Stimulated activated naive B cell treated with anti-CD40 and anti-IgM and Interleukin-4, amounts not matched to agents 10 μg/mL and 1 μg/mL and 100 μg/mL, for 72 hours (primary cell): Measurements from ENCODE around the gene ANKHD1.

Experiments used
- ATAC-seq, 2 donors: fragments of 150-1000 bp; cut with Tn5 transposase; replicated peaks; 2 replicates each; pipeline ENCODE4 v1.10.0; 2021; ENCODE audit warnings: moderate library complexity in 1 of 2
- DNase-seq: peaks from one replicate; pipeline ENCODE4 v3.0.0; 2021
- H3K27ac Mint-ChIP-seq: one replicate; pipeline ENCODE4 v1.8.0; 2022; ENCODE audit warnings: mild to moderate bottlenecking, mixed read lengths
- H3K27me3 Mint-ChIP-seq, 2 donors: one replicate each; pipeline ENCODE4 v1.8.0; 2022; ENCODE audit warnings: mixed read lengths in 2 of 2
- H3K36me3 Mint-ChIP-seq, 2 donors: one replicate each; pipeline ENCODE4 v1.8.0; 2022; ENCODE audit warnings: mixed read lengths in 2 of 2, mild to moderate bottlenecking in 1 of 2
- H3K4me1 Mint-ChIP-seq, 2 donors: one replicate each; pipeline ENCODE4 v1.8.0; 2022; ENCODE audit warnings: mixed read lengths in 2 of 2, mild to moderate bottlenecking in 1 of 2
- H3K4me3 Mint-ChIP-seq, 2 donors: one replicate each; pipeline ENCODE4 v1.8.0; 2022; ENCODE audit warnings: mild to moderate bottlenecking in 2 of 2, mixed read lengths in 2 of 2, moderate library complexity in 1 of 2
- H3K9me3 Mint-ChIP-seq, 2 donors: one replicate each; pipeline ENCODE4 v1.8.0; 2022; ENCODE audit warnings: mixed read lengths in 2 of 2, mild to moderate bottlenecking in 1 of 2

ANKHD1 gene

GRCh38 chr5:140365282-140365681 is 36.4 kb upstream of the ANKHD1 start:
- ATAC-seq = no peak
- H3K36me3 Mint-ChIP-seq = no peaks in the 10 kb centered on the region
- no peaks in the 10 kb centered on the region for H3K27me3 Mint-ChIP-seq
- no peaks in the 10 kb centered on the region for H3K9me3 Mint-ChIP-seq
- no peak for DNase-seq
- no peak overlapping the region for H3K27ac Mint-ChIP-seq
- H3K4me1 Mint-ChIP-seq = peaks cover 5 to 12% of the 10 kb centered on the region in 2 donors
- H3K4me3 Mint-ChIP-seq = no peak overlapping the region

- H3K36me3 Mint-ChIP-seq = no peaks in the 10 kb centered on the region
- DNase-seq (no peak), ATAC-seq (no peak)
- H3K4me1 Mint-ChIP-seq = peaks cover 5 to 12% of the 10 kb centered on the region in 2 donors
- H3K27me3 Mint-ChIP-seq = no peaks in the 10 kb centered on the region
- H3K27ac Mint-ChIP-seq = no peak overlapping the region
- no peak overlapping the region for H3K4me3 Mint-ChIP-seq
- no peaks in the 10 kb centered on the region for H3K9me3 Mint-ChIP-seq
Measured at GRCh38 chr5:140365941-140366340, 35.7 kb upstream of the ANKHD1 start.

- DNase-seq (no peak), ATAC-seq (no peak)
- Mint-ChIP-seq H3K4me3 (no peak overlapping the region), H3K27ac (no peak overlapping the region), H3K27me3 (no peaks in the 10 kb centered on the region), H3K9me3 (no peaks in the 10 kb centered on the region), H3K4me1 (peaks cover 5 to 12% of the 10 kb centered on the region in 2 donors), H3K36me3 (no peaks in the 10 kb centered on the region)
Measured at GRCh38 chr5:140366589-140367255, 34.9 kb upstream of the ANKHD1 start.

DNA sequence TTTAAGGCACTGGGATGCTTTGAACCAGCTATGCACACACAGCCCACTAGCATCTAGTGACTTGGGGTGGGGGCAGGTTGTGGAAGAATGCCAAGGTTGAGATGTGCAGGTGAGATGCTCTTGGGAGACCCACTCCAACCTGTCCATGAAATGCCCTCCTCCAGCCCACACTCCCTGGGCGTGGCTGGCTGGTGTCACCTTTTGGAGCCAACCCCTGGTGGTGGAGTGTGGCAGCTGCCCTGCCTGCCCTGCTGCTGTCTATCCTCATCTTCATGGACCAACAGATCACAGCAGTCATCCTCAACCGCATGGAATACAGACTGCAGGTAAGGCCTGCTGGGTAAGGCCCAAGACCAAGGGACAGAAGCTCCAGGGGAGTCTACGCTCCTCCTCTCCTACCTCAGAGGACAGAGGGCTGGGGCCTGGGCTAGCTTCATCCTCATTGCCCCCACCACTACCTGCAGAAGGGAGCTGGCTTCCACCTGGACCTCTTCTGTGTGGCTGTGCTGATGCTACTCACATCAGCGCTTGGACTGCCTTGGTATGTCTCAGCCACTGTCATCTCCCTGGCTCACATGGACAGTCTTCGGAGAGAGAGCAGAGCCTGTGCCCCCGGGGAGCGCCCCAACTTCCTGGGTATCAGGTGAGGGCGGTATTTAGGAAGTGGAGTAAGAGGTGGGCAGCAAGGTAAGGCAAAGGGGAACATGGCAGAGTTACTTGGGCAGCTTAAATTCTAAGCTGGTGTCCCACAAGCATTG is 34.2 kb upstream of the ANKHD1 start:
- no peak overlapping the region for H3K27ac Mint-ChIP-seq
- H3K4me1 Mint-ChIP-seq = peaks cover 5 to 12% of the 10 kb centered on the region in 2 donors
- no peaks in the 10 kb centered on the region for H3K27me3 Mint-ChIP-seq
- no peaks in the 10 kb centered on the region for H3K36me3 Mint-ChIP-seq
- H3K9me3 Mint-ChIP-seq = no peaks in the 10 kb centered on the region
- H3K4me3 Mint-ChIP-seq = no peak overlapping the region
- DNase-seq (no peak), ATAC-seq (no peak)

DNA sequence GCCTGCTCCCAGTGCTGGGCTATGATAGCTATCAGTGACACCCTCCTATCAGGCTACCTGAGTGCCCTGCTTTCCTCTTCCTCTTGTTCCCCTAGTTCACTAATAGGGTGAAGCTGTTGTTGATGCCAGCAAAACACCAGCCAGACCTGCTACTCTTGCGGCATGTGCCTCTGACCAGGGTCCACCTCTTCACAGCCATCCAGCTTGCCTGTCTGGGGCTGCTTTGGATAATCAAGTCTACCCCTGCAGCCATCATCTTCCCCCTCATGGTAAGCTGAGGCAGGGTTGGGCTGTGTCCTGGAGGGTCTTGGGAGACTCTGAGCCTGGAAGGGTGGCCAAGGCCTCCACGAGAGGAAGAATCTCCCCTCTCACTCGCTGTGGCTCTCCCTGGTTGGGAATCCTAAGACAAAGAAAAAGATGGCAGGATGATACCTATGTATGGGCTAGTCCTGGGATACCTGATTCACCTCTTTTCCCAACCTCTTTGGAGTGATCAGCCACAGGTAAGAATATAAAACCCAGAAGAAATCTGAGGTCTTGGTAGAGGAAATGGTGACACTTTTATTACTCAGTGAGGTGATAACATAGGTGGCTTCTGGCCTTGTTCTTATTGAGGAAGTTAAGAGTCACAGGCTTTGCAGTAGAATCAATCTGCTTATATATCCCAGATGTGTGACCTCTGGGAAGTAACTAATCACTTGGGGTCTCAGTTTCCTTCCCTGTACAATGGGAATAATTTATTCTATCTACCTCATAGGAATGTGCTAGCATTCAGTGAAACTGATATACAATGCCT is 30.1 kb upstream of the ANKHD1 start:
- Mint-ChIP-seq H3K27ac (no peak overlapping the region), H3K27me3 (no peaks in the 10 kb centered on the region), H3K4me3 (no peak overlapping the region), H3K9me3 (no peaks in the 10 kb centered on the region), H3K36me3 (no peaks in the 10 kb centered on the region), H3K4me1 (peaks cover 5 to 11% of the 10 kb centered on the region in 2 donors)
- DNase-seq (no peak), ATAC-seq (no peak)

DNA sequence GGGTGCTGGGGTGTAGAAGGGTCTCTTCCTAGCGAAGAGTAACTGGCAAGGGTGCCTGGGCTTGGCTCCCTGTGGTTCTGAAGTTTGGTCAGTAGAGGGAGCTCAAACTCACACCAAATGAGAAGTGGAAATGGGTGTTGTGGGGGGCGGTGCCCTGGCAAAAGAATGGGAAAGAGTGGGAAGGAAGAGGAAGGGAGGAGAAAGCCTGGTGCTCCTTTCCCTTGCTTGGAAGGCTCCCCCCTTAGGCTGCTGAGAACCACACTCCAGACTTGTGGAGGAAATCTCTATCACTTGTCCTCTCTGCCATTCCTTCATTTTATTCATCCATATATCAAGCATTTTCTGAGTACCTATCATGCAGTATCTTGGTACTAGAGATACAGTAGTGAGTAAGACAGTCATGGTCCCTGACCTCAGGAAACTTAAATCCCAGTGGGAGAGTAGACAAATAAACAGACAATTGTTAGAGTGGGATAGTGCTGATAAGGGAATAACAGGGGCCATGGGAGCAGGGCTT is 28.6 kb upstream of the ANKHD1 start:
- peaks cover 5 to 7% of the 10 kb centered on the region in 2 donors for H3K4me1 Mint-ChIP-seq
- no peaks in the 10 kb centered on the region for H3K9me3 Mint-ChIP-seq
- DNase-seq (peak; percentile 14), ATAC-seq (no peak)
- no peak overlapping the region for H3K4me3 Mint-ChIP-seq
- H3K36me3 Mint-ChIP-seq = no peaks in the 10 kb centered on the region
- no peak overlapping the region for H3K27ac Mint-ChIP-seq
- no peaks in the 10 kb centered on the region for H3K27me3 Mint-ChIP-seq

DNA sequence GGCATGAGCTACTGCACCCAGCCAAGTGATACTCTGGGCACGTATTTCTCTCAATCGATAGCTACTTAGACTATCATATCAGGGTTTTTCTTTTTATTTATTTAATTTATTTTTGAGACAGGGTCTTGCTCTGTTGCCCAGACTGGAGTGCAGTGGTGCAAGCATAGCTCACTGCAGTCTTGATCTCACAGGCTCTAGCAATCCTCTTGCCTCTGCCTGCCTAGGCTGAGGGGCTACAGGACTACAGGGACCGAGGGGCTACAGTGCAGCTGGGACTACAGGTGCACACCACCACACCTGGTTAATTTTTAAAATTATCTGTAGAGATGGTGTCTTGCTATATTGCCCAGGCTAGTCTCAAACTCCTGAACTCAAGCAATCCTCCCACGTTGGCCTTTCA is 20.3 kb upstream of the ANKHD1 start:
- Mint-ChIP-seq H3K36me3 (no peaks in the 10 kb centered on the region), H3K9me3 (peaks cover 0 to 2% of the 10 kb centered on the region in 2 donors), H3K27me3 (no peaks in the 10 kb centered on the region), H3K4me3 (no peak overlapping the region), H3K27ac (no peak overlapping the region), H3K4me1 (peaks cover 3 to 6% of the 10 kb centered on the region in 2 donors)
- ATAC-seq = no peak
- DNase-seq = no peak

GRCh38 chr5:140381972-140382371 is 19.7 kb upstream of the ANKHD1 start:
- Mint-ChIP-seq H3K9me3 (peaks cover 0 to 2% of the 10 kb centered on the region in 2 donors), H3K36me3 (no peaks in the 10 kb centered on the region), H3K4me3 (no peak overlapping the region), H3K27me3 (no peaks in the 10 kb centered on the region), H3K4me1 (peaks cover 3 to 6% of the 10 kb centered on the region in 2 donors), H3K27ac (no peak overlapping the region)
- DNase-seq (no peak), ATAC-seq (peak in 1 of 2 donors; percentile 14)

DNA sequence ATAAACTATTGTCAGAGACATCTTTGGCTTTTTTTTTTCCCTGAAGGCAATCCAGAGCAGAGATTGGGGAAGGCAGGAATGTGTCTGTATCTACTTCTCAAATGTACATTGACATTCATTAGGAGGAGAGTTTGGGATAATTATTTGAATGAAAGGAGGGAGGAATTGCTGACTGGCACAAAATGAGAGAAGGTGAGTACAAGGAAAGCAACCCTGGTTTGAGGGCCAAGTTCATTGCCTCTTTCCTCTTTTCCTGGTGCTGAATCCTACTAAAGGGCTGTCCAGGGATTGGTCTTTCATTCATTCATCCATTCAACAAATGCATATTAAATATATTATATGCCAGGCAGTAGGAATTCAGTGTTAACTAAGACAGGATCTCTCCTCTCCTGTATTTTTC is 18.8 kb upstream of the ANKHD1 start:
- Mint-ChIP-seq H3K27me3 (no peaks in the 10 kb centered on the region), H3K36me3 (no peaks in the 10 kb centered on the region), H3K4me3 (no peak overlapping the region), H3K4me1 (peaks cover 3 to 6% of the 10 kb centered on the region in 2 donors), H3K9me3 (peaks cover 0 to 2% of the 10 kb centered on the region in 2 donors), H3K27ac (no peak overlapping the region)
- no peak for DNase-seq
- ATAC-seq = no peak

DNA sequence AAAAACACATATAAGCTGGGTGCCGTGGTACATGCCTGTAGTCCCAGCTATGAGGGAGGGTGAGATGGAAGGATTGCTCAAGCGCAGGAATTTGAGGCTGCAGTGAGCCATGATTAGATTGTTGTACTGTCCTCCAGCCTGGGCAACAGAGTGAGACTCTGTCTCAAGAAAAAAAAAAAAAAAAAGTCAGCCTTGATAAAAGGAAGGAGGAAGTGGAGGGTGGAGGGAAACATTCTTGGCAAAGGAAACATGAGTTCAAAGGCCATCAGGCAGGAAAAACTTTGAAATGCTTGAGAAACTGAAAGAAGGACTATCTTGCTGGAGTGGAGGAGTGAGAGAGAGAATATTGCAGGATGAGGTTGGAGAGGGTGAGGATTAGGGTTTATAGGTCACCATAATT is 18.3 kb upstream of the ANKHD1 start:
- Mint-ChIP-seq H3K4me3 (no peak overlapping the region), H3K36me3 (no peaks in the 10 kb centered on the region), H3K4me1 (peaks cover 3 to 6% of the 10 kb centered on the region in 2 donors), H3K27ac (no peak overlapping the region), H3K27me3 (no peaks in the 10 kb centered on the region), H3K9me3 (peaks cover 0 to 2% of the 10 kb centered on the region in 2 donors)
- DNase-seq (no peak), ATAC-seq (no peak)

GRCh38 chr5:140388052-140388451 is 13.6 kb upstream of the ANKHD1 start:
- ATAC-seq (no peak), DNase-seq (no peak)
- H3K4me3 Mint-ChIP-seq = no peak overlapping the region
- H3K9me3 Mint-ChIP-seq = no peaks in the 10 kb centered on the region
- H3K27me3 Mint-ChIP-seq = no peaks in the 10 kb centered on the region
- peaks cover 0 to 4% of the 10 kb centered on the region in 2 donors for H3K36me3 Mint-ChIP-seq
- peaks cover 3 to 6% of the 10 kb centered on the region in 2 donors for H3K4me1 Mint-ChIP-seq
- no peak overlapping the region for H3K27ac Mint-ChIP-seq

DNA sequence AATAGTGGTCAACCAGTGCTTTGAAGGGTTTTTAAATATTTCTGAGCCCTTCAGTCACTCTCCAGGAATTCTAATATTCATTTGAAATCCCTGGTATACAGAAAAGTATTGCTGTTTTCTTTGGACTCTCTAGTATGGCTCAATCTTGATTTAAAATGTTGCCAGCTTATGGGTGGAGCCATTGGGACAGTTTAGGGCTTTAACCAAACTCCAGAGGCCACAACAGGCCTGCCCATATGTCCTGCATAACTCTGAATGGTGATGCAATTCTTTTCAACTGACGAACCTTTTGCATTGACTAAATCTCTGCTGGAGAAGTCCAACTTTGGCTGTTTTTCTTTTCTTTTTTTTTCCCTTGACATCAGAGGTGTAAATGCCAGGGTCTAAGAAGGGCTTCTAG is 10.3 kb upstream of the ANKHD1 start:
- H3K27me3 Mint-ChIP-seq = no peaks in the 10 kb centered on the region
- peaks cover 0 to 4% of the 10 kb centered on the region in 2 donors for H3K36me3 Mint-ChIP-seq
- no peaks in the 10 kb centered on the region for H3K9me3 Mint-ChIP-seq
- H3K4me3 Mint-ChIP-seq = no peak overlapping the region
- H3K27ac Mint-ChIP-seq = no peak overlapping the region
- peaks cover 0 to 1% of the 10 kb centered on the region in 2 donors for H3K4me1 Mint-ChIP-seq
- no peak for ATAC-seq
- no peak for DNase-seq

GRCh38 chr5:140391732-140392131 is 9.9 kb upstream of the ANKHD1 start:
- Mint-ChIP-seq H3K4me1 (peaks cover 0 to 1% of the 10 kb centered on the region in 2 donors), H3K36me3 (peaks cover 0 to 4% of the 10 kb centered on the region in 2 donors)
- ATAC-seq = no peak

GRCh38 chr5:140393738-140394137 is 7.9 kb upstream of the ANKHD1 start:
- H3K9me3 Mint-ChIP-seq = no peaks in the 10 kb centered on the region
- ATAC-seq (no peak), DNase-seq (no peak)
- H3K27ac Mint-ChIP-seq = no peak overlapping the region
- H3K36me3 Mint-ChIP-seq = peaks cover 0 to 4% of the 10 kb centered on the region in 2 donors
- no peak overlapping the region for H3K4me3 Mint-ChIP-seq
- no peaks in the 10 kb centered on the region for H3K27me3 Mint-ChIP-seq
- peaks cover 0 to 1% of the 10 kb centered on the region in 2 donors for H3K4me1 Mint-ChIP-seq

More at GRCh38 chr5:140391732-140392131, 9.9 kb upstream of the ANKHD1 start:
- no peaks in the 10 kb centered on the region for H3K27me3 Mint-ChIP-seq
- H3K4me3 Mint-ChIP-seq = no peak overlapping the region
- no peak for DNase-seq
- H3K9me3 Mint-ChIP-seq = no peaks in the 10 kb centered on the region
- no peak overlapping the region for H3K27ac Mint-ChIP-seq
